HepG2 (cell line): ENCODE data around the gene SPATA21. TPM values are rescaled to one million over a fixed set of nuclear protein-coding genes. Genes with fewer than 3 reads are reported as not detected.

Source experiments
- ATAC-seq: fragments of 200-7000 bp; cut with Tn5 transposase; 3 replicates; pipeline ENCODE4 v1.9.1; 2020; ENCODE audit warnings: mild to moderate bottlenecking, moderate library complexity
- BruUV-seq: library from RNA; stranded (reverse); fragments of 400-500 nt; replicated peaks from 2 replicates; lab custom pipeline; 2021; lab: Mats Ljungman, UMichigan
- CTCF ChIA-PET: fragments of 300-600 bp; formaldehyde crosslinking; extraction: SDS; loops from one replicate; lab custom pipeline; 2021; ENCODE audit warnings: low total read pairs, inconsistent platforms, low intra/inter-chr PET ratio; lab: Yijun Ruan, JAX
- POLR2A ChIA-PET: fragments of 350-600 bp; sonication (Branson Sonifier 250); formaldehyde crosslinking; loops from one replicate; lab custom pipeline; 2020; ENCODE audit warnings: antibody characterized with exemption, inconsistent platforms; lab: Yijun Ruan, JAX
- DNase-seq: peaks from one replicate; pipeline ENCODE4 v3.0.0-alpha.2; 2015; ENCODE audit warnings: low spot score
- FAIRE-seq: peaks from 3 replicates; lab custom pipeline; 2011; peaks lifted over from hg19 to GRCh38; lab: Jason Lieb, UNC
- H2AFZ ChIP-seq: one replicate; pipeline ENCODE4 v1.6.1; 2011; ENCODE audit warnings: low read length, inconsistent platforms
- H3K27ac ChIP-seq: fragments of 300-600 bp; 3 replicates; pipeline ENCODE4 v1.8.0; 2011; ENCODE audit warnings: mixed run types, mild to moderate bottlenecking, mixed read lengths, low read length, inconsistent platforms; ENCODE audit not compliant: insufficient read depth; ENCODE audit errors: extremely low read length
- H3K27me3 ChIP-seq, 2 experiments: fragments of 200-600 bp in 1 of 2; 2 replicates in 1 of 2; 3 replicates in 1 of 2; pipeline versions ENCODE4 v1.6.0 to v1.8.0; 2011; ENCODE audit warnings: low read length in 2 of 2, mild to moderate bottlenecking in 2 of 2, moderate library complexity in 2 of 2, inconsistent platforms in 1 of 2; ENCODE audit not compliant: insufficient read depth in 2 of 2, control insufficient read depth in 1 of 2
- H3K36me3 ChIP-seq, 2 experiments: fragments of 200-600 bp in 1 of 2; replicated peaks in 1 of 2; 2 replicates in 1 of 2; 3 replicates in 1 of 2; pipeline versions ENCODE4 v1.5.1 to v1.8.0; 2011; ENCODE audit warnings: low read length in 2 of 2, inconsistent platforms in 1 of 2; ENCODE audit not compliant: insufficient read depth in 2 of 2, control insufficient read depth in 1 of 2
- H3K4me1 ChIP-seq: 2 replicates; pipeline ENCODE4 v1.5.1; 2012; ENCODE audit warnings: low read length, inconsistent platforms; ENCODE audit not compliant: insufficient read depth
- H3K4me2 ChIP-seq: 2 replicates; pipeline ENCODE4 v1.6.0; 2011; ENCODE audit warnings: low read depth, low read length, inconsistent platforms
- H3K4me3 ChIP-seq, 3 experiments: fragments of 200-600 bp in 1 of 3; sonication (generic), shearing (Covaris generic) in 1 of 3; replicated peaks in 1 of 3; 2 replicates each; pipeline ENCODE4 v1.5.1; 2011 to 2016; ENCODE audit warnings: low read length in 3 of 3, inconsistent platforms in 2 of 3, low read depth in 2 of 3, mild to moderate bottlenecking in 2 of 3, control low read depth in 1 of 3, mixed read lengths in 1 of 3; ENCODE audit not compliant: insufficient read depth in 1 of 3
- H3K79me2 ChIP-seq: one replicate; pipeline ENCODE4 v1.6.1; 2011; ENCODE audit warnings: low read length, inconsistent platforms; ENCODE audit not compliant: insufficient read depth
- H3K9ac ChIP-seq: 2 replicates; pipeline ENCODE4 v1.6.0; 2011; ENCODE audit warnings: mild to moderate bottlenecking, low read depth, low read length, inconsistent platforms; ENCODE audit not compliant: insufficient read depth
- H3K9me3 ChIP-seq: 2 replicates; pipeline ENCODE4 v1.5.1; 2012; ENCODE audit warnings: mild to moderate bottlenecking, low read length
- H4K20me1 ChIP-seq: 2 replicates; pipeline ENCODE4 v1.6.0; 2011; ENCODE audit warnings: inconsistent platforms, mild to moderate bottlenecking, low read length, moderate library complexity; ENCODE audit not compliant: insufficient read depth
- FOXC1 ChIP-seq: sonication (generic); formaldehyde crosslinking; IDR thresholded peaks from 2 replicates; pipeline ENCODE4 v1.8.0; 2022; ENCODE audit warnings: mild to moderate bottlenecking, missing genetic modification reagents, borderline replicate concordance
- NFE2L2 ChIP-seq: fragments of 150-350 bp; IDR thresholded peaks from 2 replicates; pipeline ENCODE4 v1.6.1; 2014; ENCODE audit warnings: low read length
- NR3C1 ChIP-seq: sonication (generic); formaldehyde crosslinking; IDR thresholded peaks from 2 replicates; pipeline ENCODE4 v1.4.0; 2020; ENCODE audit warnings: missing genetic modification reagents
- POLR2G ChIP-seq: fragments of 200-400 bp; formaldehyde crosslinking; IDR thresholded peaks from 2 replicates; pipeline ENCODE4 v1.6.1; 2018; ENCODE audit warnings: mild to moderate bottlenecking, low read depth, low read length, moderate library complexity
- RARA ChIP-seq: IDR thresholded peaks from 2 replicates; pipeline ENCODE4 v1.6.1; 2016; ENCODE audit warnings: missing genetic modification reagents, missing compliant biosample characterization
- TMF1 ChIP-seq: sonication (generic); formaldehyde crosslinking; IDR thresholded peaks from 2 replicates; pipeline ENCODE4 v1.8.1; 2022; ENCODE audit warnings: low read depth, missing genetic modification reagents
- TSC22D2 ChIP-seq: sonication (generic); formaldehyde crosslinking; IDR thresholded peaks from 2 replicates; pipeline ENCODE4 v1.5.1; 2020; ENCODE audit warnings: missing genetic modification reagents, mild to moderate bottlenecking, borderline replicate concordance
- ZNF615 ChIP-seq: sonication (generic); formaldehyde crosslinking; IDR thresholded peaks from 2 replicates; pipeline ENCODE4 v1.5.0; 2020; ENCODE audit warnings: mild to moderate bottlenecking, missing genetic modification reagents, borderline replicate concordance
- ZNF781 ChIP-seq: sonication (generic); formaldehyde crosslinking; IDR thresholded peaks from 2 replicates; pipeline ENCODE4 v1.5.1; 2020; ENCODE audit warnings: borderline replicate concordance, mild to moderate bottlenecking, missing genetic modification reagents; ENCODE audit errors: not compliant biosample characterization
- WGBS: methylation state at CpG from one replicate; pipeline ENCODE4 v1.1.6; 2017; ENCODE audit warnings: low lambda C conversion rate; 5-methylcytosine and 5-hydroxymethylcytosine counted together
- in situ Hi-C: cut with HindIII; loops from 2 replicates; pipeline ENCODE4 v1.10.0; 2017; ENCODE audit warnings: low pct_unique_long_range_greater_than_20kb; ENCODE audit not compliant: extremely low pct_ligation_motif_present
- intact Hi-C: fragments of 100-400 bp; cut with micrococcal nuclease; formaldehyde crosslinking; loops from one replicate; pipeline ENCODE4 v1.10.0; 2022; ENCODE audit not compliant: unreplicated experiment
- polyA plus RNA-seq, 8 experiments: library from polyadenylated mRNA; depleted of rRNA in 3 of 8; stranded (reverse) in 7 of 8; unstranded in 1 of 8; fragments of >200 nt; fragmentation: Illumina TruSeq in 4 of 8; extraction: Trizol in 4 of 8; gene quantifications; 2 replicates each; pipeline versions ENCODE4 v1.2.1 to v1.2.3, GENCODE V29; 2011 to 2016; ENCODE audit warnings: low read depth in 4 of 8, missing spikeins in 1 of 8, mixed read lengths in 1 of 8; ENCODE audit not compliant: insufficient read depth in 1 of 8
- total RNA-seq, 5 experiments: library from RNA; depleted of rRNA; stranded (reverse); fragments of >200 nt; fragmentation: Illumina TruSeq; extraction: Trizol; gene quantifications; 2 replicates each; pipeline ENCODE4 v1.2.3, GENCODE V29; 2016; ENCODE audit warnings: low read depth in 1 of 5
- TF ChIP-seq, protein P1 (sequence below): sonication (generic); formaldehyde crosslinking; IDR thresholded peaks from 2 replicates; pipeline ENCODE4 v1.9.0; 2021; ENCODE audit warnings: missing genetic modification reagents, mild to moderate bottlenecking, borderline replicate concordance
- TF ChIP-seq, protein P2 (sequence below): sonication (generic); formaldehyde crosslinking; IDR thresholded peaks from 2 replicates; pipeline ENCODE4 v1.4.0; 2020; ENCODE audit warnings: mild to moderate bottlenecking, missing genetic modification reagents, borderline replicate concordance
- TF ChIP-seq, protein P3 (sequence below): sonication (generic); formaldehyde crosslinking; IDR thresholded peaks from 2 replicates; pipeline ENCODE4 v1.5.0; 2020; ENCODE audit warnings: mild to moderate bottlenecking, missing genetic modification reagents
- TF ChIP-seq, protein P4 (sequence below): IDR thresholded peaks from 2 replicates; pipeline ENCODE4 v1.6.1; 2016; ENCODE audit warnings: low read depth, control low read depth

The SPATA21 gene
- total and polyA plus RNA-seq, 2 of the 13 experiments (the other 11 are each of a cell fraction or from before 2014, with no cell fraction given) = 0.80 to 1.4 TPM

DNA sequence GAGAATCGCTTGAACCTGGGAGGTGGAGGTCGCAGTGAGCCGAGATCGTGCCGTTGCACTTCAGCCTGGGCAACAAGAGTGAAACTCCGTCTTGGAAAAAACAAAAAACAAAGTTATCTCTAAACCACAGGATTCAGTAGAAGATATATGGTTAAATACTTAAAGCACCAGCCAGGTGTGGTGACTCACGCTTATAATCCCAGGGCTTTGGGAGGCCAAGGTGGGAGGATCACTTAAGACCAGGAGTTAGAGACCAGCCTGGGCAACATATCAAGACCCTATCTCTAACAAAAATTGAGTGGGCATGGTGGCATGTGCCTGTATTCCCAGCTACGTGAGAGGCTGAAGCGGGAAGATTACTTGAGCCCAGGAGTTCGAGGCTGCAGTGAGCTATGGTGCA, 8.9 kb upstream of the SPATA21 start:
- no peak overlapping the region for H3K4me3 ChIP-seq
- DNase-seq (no peak), ATAC-seq (no peak), FAIRE-seq (no peak)
- H4K20me1 ChIP-seq = no peaks in the 10 kb centered on the region
- H3K79me2 ChIP-seq = peaks cover 12% of the 10 kb centered on the region
- no peak overlapping the region for H2AFZ ChIP-seq
- H3K36me3 ChIP-seq = peaks cover 27 to 64% of the 10 kb centered on the region in 2 experiments; a peak in 4 of 5 replicates
- BruUV-seq = no TSS peak
- ChIA-PET CTCF (no interaction called here), POLR2A (no interaction called here)
- WGBS = 97% methylated on average over 10 of the region's 10 CpGs
- in situ Hi-C loops (no loop called here), intact Hi-C loops (no loop called here)
- no peak overlapping the region for H3K27ac ChIP-seq
- no peaks in the 10 kb centered on the region for H3K9me3 ChIP-seq
- TF ChIP-seq TSC22D2 (CRISPR knock-in tag) (no peak), TMF1 (CRISPR knock-in tag) (no peak), RARA (CRISPR knock-in tag) (no peak), ZNF615 (CRISPR knock-in tag) (no peak), FOXC1 (CRISPR knock-in tag) (no peak), ZNF781 (CRISPR knock-in tag) (no peak), POLR2G (no peak), NFE2L2 (no peak), NR3C1 (CRISPR knock-in tag) (no peak)
- TF ChIP-seq, protein P1, sequence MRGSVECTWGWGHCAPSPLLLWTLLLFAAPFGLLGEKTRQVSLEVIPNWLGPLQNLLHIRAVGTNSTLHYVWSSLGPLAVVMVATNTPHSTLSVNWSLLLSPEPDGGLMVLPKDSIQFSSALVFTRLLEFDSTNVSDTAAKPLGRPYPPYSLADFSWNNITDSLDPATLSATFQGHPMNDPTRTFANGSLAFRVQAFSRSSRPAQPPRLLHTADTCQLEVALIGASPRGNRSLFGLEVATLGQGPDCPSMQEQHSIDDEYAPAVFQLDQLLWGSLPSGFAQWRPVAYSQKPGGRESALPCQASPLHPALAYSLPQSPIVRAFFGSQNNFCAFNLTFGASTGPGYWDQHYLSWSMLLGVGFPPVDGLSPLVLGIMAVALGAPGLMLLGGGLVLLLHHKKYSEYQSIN = no peak
- TF ChIP-seq, protein P2, sequence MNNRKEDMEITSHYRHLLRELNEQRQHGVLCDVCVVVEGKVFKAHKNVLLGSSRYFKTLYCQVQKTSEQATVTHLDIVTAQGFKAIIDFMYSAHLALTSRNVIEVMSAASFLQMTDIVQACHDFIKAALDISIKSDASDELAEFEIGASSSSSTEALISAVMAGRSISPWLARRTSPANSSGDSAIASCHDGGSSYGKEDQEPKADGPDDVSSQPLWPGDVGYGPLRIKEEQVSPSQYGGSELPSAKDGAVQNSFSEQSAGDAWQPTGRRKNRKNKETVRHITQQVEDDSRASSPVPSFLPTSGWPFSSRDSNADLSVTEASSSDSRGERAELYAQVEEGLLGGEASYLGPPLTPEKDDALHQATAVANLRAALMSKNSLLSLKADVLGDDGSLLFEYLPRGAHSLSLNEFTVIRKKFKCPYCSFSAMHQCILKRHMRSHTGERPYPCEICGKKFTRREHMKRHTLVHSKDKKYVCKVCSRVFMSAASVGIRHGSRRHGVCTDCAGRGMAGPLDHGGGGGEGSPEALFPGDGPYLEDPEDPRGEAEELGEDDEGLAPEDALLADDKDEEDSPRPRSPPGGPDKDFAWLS (CRISPR knock-in tag) = no peak
- TF ChIP-seq, protein P3, sequence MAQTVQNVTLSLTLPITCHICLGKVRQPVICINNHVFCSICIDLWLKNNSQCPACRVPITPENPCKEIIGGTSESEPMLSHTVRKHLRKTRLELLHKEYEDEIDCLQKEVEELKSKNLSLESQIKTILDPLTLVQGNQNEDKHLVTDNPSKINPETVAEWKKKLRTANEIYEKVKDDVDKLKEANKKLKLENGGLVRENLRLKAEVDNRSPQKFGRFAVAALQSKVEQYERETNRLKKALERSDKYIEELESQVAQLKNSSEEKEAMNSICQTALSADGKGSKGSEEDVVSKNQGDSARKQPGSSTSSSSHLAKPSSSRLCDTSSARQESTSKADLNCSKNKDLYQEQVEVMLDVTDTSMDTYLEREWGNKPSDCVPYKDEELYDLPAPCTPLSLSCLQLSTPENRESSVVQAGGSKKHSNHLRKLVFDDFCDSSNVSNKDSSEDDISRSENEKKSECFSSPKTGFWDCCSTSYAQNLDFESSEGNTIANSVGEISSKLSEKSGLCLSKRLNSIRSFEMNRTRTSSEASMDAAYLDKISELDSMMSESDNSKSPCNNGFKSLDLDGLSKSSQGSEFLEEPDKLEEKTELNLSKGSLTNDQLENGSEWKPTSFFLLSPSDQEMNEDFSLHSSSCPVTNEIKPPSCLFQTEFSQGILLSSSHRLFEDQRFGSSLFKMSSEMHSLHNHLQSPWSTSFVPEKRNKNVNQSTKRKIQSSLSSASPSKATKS (CRISPR knock-in tag) = no peak
- TF ChIP-seq, protein P4, sequence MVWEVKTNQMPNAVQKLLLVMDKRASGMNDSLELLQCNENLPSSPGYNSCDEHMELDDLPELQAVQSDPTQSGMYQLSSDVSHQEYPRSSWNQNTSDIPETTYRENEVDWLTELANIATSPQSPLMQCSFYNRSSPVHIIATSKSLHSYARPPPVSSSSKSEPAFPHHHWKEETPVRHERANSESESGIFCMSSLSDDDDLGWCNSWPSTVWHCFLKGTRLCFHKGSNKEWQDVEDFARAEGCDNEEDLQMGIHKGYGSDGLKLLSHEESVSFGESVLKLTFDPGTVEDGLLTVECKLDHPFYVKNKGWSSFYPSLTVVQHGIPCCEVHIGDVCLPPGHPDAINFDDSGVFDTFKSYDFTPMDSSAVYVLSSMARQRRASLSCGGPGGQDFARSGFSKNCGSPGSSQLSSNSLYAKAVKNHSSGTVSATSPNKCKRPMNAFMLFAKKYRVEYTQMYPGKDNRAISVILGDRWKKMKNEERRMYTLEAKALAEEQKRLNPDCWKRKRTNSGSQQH (CRISPR knock-in tag) = no peak
- no peak overlapping the region for H3K4me2 ChIP-seq
- H3K4me1 ChIP-seq = peaks cover 13% of the 10 kb centered on the region
- H3K27me3 ChIP-seq = no peaks in the 10 kb centered on the region
- no peak overlapping the region for H3K9ac ChIP-seq
